ENCODE results near the gene CCT8.

DNA sequence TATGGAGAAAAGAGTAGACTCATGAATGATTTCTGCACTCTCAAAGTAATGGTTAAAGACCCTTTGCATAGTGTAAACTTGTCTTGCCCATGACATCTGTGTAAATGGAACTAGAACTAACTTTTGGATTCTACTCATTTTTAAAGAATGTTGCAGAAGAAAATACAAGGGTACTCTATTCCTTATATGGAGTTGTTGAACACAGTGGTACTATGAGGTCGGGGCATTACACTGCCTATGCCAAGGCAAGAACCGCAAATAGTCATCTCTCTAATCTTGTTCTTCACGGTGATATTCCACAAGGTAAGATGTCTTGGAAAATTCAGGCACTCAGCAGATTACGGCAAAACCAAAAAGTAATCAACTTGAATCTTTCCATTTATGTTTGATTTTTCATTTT lies 19.8 kb downstream of the CCT8 start:
- no peak for TF ChIP-seq SP1 (IDR thresholded peaks at IDR 0.05; ENCODE audit: low read depth, low read length)
- TF ChIP-seq, protein P1, sequence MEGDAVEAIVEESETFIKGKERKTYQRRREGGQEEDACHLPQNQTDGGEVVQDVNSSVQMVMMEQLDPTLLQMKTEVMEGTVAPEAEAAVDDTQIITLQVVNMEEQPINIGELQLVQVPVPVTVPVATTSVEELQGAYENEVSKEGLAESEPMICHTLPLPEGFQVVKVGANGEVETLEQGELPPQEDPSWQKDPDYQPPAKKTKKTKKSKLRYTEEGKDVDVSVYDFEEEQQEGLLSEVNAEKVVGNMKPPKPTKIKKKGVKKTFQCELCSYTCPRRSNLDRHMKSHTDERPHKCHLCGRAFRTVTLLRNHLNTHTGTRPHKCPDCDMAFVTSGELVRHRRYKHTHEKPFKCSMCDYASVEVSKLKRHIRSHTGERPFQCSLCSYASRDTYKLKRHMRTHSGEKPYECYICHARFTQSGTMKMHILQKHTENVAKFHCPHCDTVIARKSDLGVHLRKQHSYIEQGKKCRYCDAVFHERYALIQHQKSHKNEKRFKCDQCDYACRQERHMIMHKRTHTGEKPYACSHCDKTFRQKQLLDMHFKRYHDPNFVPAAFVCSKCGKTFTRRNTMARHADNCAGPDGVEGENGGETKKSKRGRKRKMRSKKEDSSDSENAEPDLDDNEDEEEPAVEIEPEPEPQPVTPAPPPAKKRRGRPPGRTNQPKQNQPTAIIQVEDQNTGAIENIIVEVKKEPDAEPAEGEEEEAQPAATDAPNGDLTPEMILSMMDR (IDR thresholded peaks at IDR 0.05 in 2 of 3, conservative IDR thresholded peaks at IDR 0.05 in 1 of 3; ENCODE audit: control insufficient read depth in 2 of 3, extremely low read depth in 1 of 3, insufficient read depth in 1 of 3, low read depth in 3 of 3, low read length in 3 of 3) = no peak
- TF ChIP-seq MYC (IDR thresholded peaks at IDR 0.05; ENCODE audit: insufficient read depth, insufficient read length, insufficient replicate concordance, low read length, severe bottlenecking) = no peak
- TF ChIP-seq BRCA1 (IDR thresholded peaks at IDR 0.05; ENCODE audit: low read depth, low read length) = no peak
- no peak for TF ChIP-seq KDM1A (IDR thresholded peaks at IDR 0.05; ENCODE audit: borderline replicate concordance)
- TF ChIP-seq HDAC2 (IDR thresholded peaks at IDR 0.05) = no peak
- TF ChIP-seq, protein P2, sequence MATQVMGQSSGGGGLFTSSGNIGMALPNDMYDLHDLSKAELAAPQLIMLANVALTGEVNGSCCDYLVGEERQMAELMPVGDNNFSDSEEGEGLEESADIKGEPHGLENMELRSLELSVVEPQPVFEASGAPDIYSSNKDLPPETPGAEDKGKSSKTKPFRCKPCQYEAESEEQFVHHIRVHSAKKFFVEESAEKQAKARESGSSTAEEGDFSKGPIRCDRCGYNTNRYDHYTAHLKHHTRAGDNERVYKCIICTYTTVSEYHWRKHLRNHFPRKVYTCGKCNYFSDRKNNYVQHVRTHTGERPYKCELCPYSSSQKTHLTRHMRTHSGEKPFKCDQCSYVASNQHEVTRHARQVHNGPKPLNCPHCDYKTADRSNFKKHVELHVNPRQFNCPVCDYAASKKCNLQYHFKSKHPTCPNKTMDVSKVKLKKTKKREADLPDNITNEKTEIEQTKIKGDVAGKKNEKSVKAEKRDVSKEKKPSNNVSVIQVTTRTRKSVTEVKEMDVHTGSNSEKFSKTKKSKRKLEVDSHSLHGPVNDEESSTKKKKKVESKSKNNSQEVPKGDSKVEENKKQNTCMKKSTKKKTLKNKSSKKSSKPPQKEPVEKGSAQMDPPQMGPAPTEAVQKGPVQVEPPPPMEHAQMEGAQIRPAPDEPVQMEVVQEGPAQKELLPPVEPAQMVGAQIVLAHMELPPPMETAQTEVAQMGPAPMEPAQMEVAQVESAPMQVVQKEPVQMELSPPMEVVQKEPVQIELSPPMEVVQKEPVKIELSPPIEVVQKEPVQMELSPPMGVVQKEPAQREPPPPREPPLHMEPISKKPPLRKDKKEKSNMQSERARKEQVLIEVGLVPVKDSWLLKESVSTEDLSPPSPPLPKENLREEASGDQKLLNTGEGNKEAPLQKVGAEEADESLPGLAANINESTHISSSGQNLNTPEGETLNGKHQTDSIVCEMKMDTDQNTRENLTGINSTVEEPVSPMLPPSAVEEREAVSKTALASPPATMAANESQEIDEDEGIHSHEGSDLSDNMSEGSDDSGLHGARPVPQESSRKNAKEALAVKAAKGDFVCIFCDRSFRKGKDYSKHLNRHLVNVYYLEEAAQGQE (IDR thresholded peaks at IDR 0.05; ENCODE audit: low read depth, low read length) = no peak
